Measurements from ENCODE around the gene HECW1. TPM values are rescaled to one million over a fixed set of nuclear protein-coding genes. Genes with fewer than 3 reads are reported as not detected.

Gene HECW1
- total RNA-seq, 1 experiment from 2014 or later, result 2.7 TPM

- Histone ChIP-seq H3K4me1 (replicated peaks; ENCODE audit: insufficient read depth) (no peaks in the 10 kb centered on the region), H3K36me3 (ENCODE audit: low read depth) (no peaks in the 10 kb centered on the region), H3K9me2 (ENCODE audit: insufficient read depth) (no peaks in the 10 kb centered on the region), H3F3A (ENCODE audit: insufficient read depth, low read depth) (no peaks in the 10 kb centered on the region), H3K4me2 (no peak overlapping the region), H3K27me3 (ENCODE audit: insufficient read depth, low read depth) (peaks cover 78% of the 10 kb centered on the region), H4K20me1 (ENCODE audit: insufficient read depth) (no peaks in the 10 kb centered on the region), H3K79me2 (ENCODE audit: low read depth) (no peaks in the 10 kb centered on the region), H3K27ac (no peak overlapping the region), H3K4me3 (no peak overlapping the region), H2AFZ (no peak overlapping the region), H3K9me3 (ENCODE audit: insufficient read depth, low read depth) (no peaks in the 10 kb centered on the region)
- intact Hi-C loops (cut with micrococcal nuclease; ENCODE audit: unreplicated experiment), result no loop called here
- CTCF ChIA-PET, result no interaction called here
- TF ChIP-seq EZH2 (IDR thresholded peaks at IDR 0.05; ENCODE audit: low read depth), result no peak
- no peak for TF ChIP-seq CTCF (conservative IDR thresholded peaks at IDR 0.05)
- DNase-seq, result peak in 1 of 2 experiments; percentile 22
- no TSS peak for BruUV-seq (replicated peaks)
- POLR2A ChIA-PET (ENCODE audit: unreplicated experiment), result no interaction called here
These were observed 296.5 kb downstream of the HECW1 start for GRCh38 chr7:43408981-43409380.

- Histone ChIP-seq H3K4me2 (no peak overlapping the region), H3K27me3 (ENCODE audit: insufficient read depth, low read depth) (peaks cover 44% of the 10 kb centered on the region; the same call in 1 of the 2 replicates), H3K27ac (no peak overlapping the region), H2AFZ (no peak overlapping the region), H3K9me3 (ENCODE audit: insufficient read depth, low read depth) (peaks cover 12% of the 10 kb centered on the region; the same call in 1 of the 2 replicates), H3K4me1 (replicated peaks; ENCODE audit: insufficient read depth) (no peaks in the 10 kb centered on the region), H3K79me2 (ENCODE audit: low read depth) (no peaks in the 10 kb centered on the region), H3F3A (ENCODE audit: insufficient read depth, low read depth) (no peaks in the 10 kb centered on the region), H3K4me3 (no peak overlapping the region), H3K36me3 (ENCODE audit: low read depth) (no peaks in the 10 kb centered on the region), H4K20me1 (ENCODE audit: insufficient read depth) (no peaks in the 10 kb centered on the region), H3K9me2 (ENCODE audit: insufficient read depth) (no peaks in the 10 kb centered on the region)
- CTCF ChIA-PET, result interaction anchor here (0.6 kb wide), 1 partner anchor 1478 kb away, joined by 4 read pairs; no protein-coding TSS in a partner anchor
- BruUV-seq (replicated peaks), result no TSS peak
- DNase-seq, result no peak
- POLR2A ChIA-PET (ENCODE audit: unreplicated experiment), result no interaction called here
- TF ChIP-seq CTCF (conservative IDR thresholded peaks at IDR 0.05), result no peak
- intact Hi-C loops (cut with micrococcal nuclease; ENCODE audit: unreplicated experiment), result no loop called here
These were observed 305.0 kb downstream of the HECW1 start for GRCh38 chr7:43417455-43417854.

- intact Hi-C loops (cut with micrococcal nuclease; ENCODE audit: unreplicated experiment), result no loop called here
- ChIA-PET POLR2A (ENCODE audit: unreplicated experiment) (interaction anchor here (0.5 kb wide), 1 partner anchor 39 kb away, joined by 4 read pairs; no protein-coding TSS in a partner anchor), CTCF (interaction anchor here (0.6 kb wide), 1 partner anchor 73 kb away, joined by 4 read pairs; no protein-coding TSS in a partner anchor)
- Histone ChIP-seq H4K20me1 (ENCODE audit: insufficient read depth) (no peaks in the 10 kb centered on the region), H3K4me3 (no peak overlapping the region), H3K27ac (no peak overlapping the region), H3K9me3 (ENCODE audit: insufficient read depth, low read depth) (no peaks in the 10 kb centered on the region), H3K4me2 (no peak overlapping the region), H3K79me2 (ENCODE audit: low read depth) (no peaks in the 10 kb centered on the region), H3K27me3 (ENCODE audit: insufficient read depth, low read depth) (no peaks in the 10 kb centered on the region; the same call in 1 of the 2 replicates), H3K36me3 (ENCODE audit: low read depth) (no peaks in the 10 kb centered on the region), H2AFZ (no peak overlapping the region), H3K4me1 (replicated peaks; ENCODE audit: insufficient read depth) (0 out of 2 replicates have a peak, but pooled peaks cover 3% of the 10 kb centered on the region), H3F3A (ENCODE audit: insufficient read depth, low read depth) (no peaks in the 10 kb centered on the region), H3K9me2 (ENCODE audit: insufficient read depth) (no peaks in the 10 kb centered on the region)
- no TSS peak for BruUV-seq (replicated peaks)
- TF ChIP-seq EZH2 (IDR thresholded peaks at IDR 0.05; ENCODE audit: low read depth) (no peak), CTCF (conservative IDR thresholded peaks at IDR 0.05) (no peak)
- DNase-seq, result no peak
These were observed 318.0 kb downstream of the HECW1 start for GRCh38 chr7:43430411-43430810.

All from PC-9 (cell line).